Ammon's horn (tissue), 1 donor: ENCODE measurements around the gene CALML4.
A peak's percentile ranks its signal among the peaks of the same experiment; 100 is the strongest.
"Not testable (repeated sequence)": the region's sequence is repeated elsewhere in the genome, so short reads cannot be mapped to it uniquely, and the experiment has no call there.

ENCODE experiments used
- DNase-seq: peaks from one replicate; pipeline ENCODE4 v3.0.0-alpha.2; 2016; ENCODE audit warnings: low spot score

Gene CALML4

GRCh38 chr15:68204776-68205557, at the start of gene CALML4:
Gene CALML4 (minus strand): TSS chr15:68205332. CDS start chr15:68205247, 85 bp downstream.
- DNase-seq, result peak; percentile 68

- peak; percentile 87 for DNase-seq
These were observed 47.9 kb upstream of the CALML4 start for GRCh38 chr15:68252925-68253534.

GRCh38 chr15:68249058-68249713, 44.1 kb upstream of the CALML4 start:
- no peak for DNase-seq

- DNase-seq, result no peak
These were observed 39.1 kb upstream of the CALML4 start for GRCh38 chr15:68244235-68244634.

GRCh38 chr15:68241088-68241935, 36.2 kb upstream of the CALML4 start:
- DNase-seq, result no peak

- no peak for DNase-seq
These were observed 33.9 kb upstream of the CALML4 start for GRCh38 chr15:68239025-68239424.

GRCh38 chr15:68235022-68235421, 29.9 kb upstream of the CALML4 start:
- no peak for DNase-seq

GRCh38 chr15:68234520-68234919, 29.4 kb upstream of the CALML4 start:
- DNase-seq, result not testable (repeated sequence)

- no peak for DNase-seq
These were observed 28.9 kb upstream of the CALML4 start for GRCh38 chr15:68234060-68234459.

GRCh38 chr15:68232937-68233336, 27.8 kb upstream of the CALML4 start:
- DNase-seq, result no peak

GRCh38 chr15:68232449-68232848, 27.3 kb upstream of the CALML4 start:
- no peak for DNase-seq

- no peak for DNase-seq
These were observed 26.1 kb upstream of the CALML4 start for GRCh38 chr15:68231102-68231818.

- DNase-seq, result no peak
These were observed 25.3 kb upstream of the CALML4 start for GRCh38 chr15:68230157-68231100.

- DNase-seq, result peak; percentile 92
These were observed 24.4 kb upstream of the CALML4 start, which contains the start of gene CLN6 for GRCh38 chr15:68229386-68230156. Gene CLN6 (minus strand): TSS chr15:68229728. CDS start chr15:68229584, 144 bp downstream.

- no peak for DNase-seq
These were observed 23.8 kb upstream of the CALML4 start for GRCh38 chr15:68228971-68229385.

GRCh38 chr15:68228143-68228970, 23.2 kb upstream of the CALML4 start:
- DNase-seq, result no peak

GRCh38 chr15:68227643-68228142, 22.6 kb upstream of the CALML4 start:
- DNase-seq, result no peak

GRCh38 chr15:68225442-68225841, 20.3 kb upstream of the CALML4 start:
- DNase-seq, result not testable (repeated sequence)
